ENCODE results near the gene PARPBP. TPM values are rescaled to one million over a fixed set of nuclear protein-coding genes. Genes with fewer than 3 reads are reported as not detected.

PARPBP gene
- total and polyA plus RNA-seq, 2 donors = 1.5 to 21.4 TPM

GRCh38 chr12:102174117-102174516 lies 54.1 kb downstream of the PARPBP start:
- WGBS = 96% methylated on average over 2 of the region's 2 CpGs
- Histone ChIP-seq H3K4me3 (ENCODE audit: low read depth, low read length) (no peak overlapping the region), H3K4me1 (ENCODE audit: insufficient read depth) (no peaks in the 10 kb centered on the region), H3K27ac (ENCODE audit: low read depth) (no peak overlapping the region), H3K36me3 (ENCODE audit: insufficient read depth) (no peaks in the 10 kb centered on the region)
- DNase-seq (ENCODE audit: extremely low spot score) = no peak

- Histone ChIP-seq H3K4me1 (ENCODE audit: insufficient read depth) (no peaks in the 10 kb centered on the region), H3K4me3 (ENCODE audit: low read depth, low read length) (no peak overlapping the region), H3K27ac (ENCODE audit: low read depth) (no peak overlapping the region), H3K36me3 (ENCODE audit: insufficient read depth) (no peaks in the 10 kb centered on the region)
- WGBS = 95% methylated on average over 2 of the region's 2 CpGs
- no peak for DNase-seq (ENCODE audit: extremely low spot score)
Measured at GRCh38 chr12:102174761-102175160, 54.8 kb downstream of the PARPBP start.

GRCh38 chr12:102182635-102183034 lies 62.7 kb downstream of the PARPBP start:
- WGBS = 53% methylated on average over 2 of the region's 2 CpGs
- Histone ChIP-seq H3K4me1 (ENCODE audit: insufficient read depth) (no peaks in the 10 kb centered on the region), H3K27ac (ENCODE audit: low read depth) (no peak overlapping the region), H3K4me3 (ENCODE audit: low read depth, low read length) (no peak overlapping the region), H3K36me3 (ENCODE audit: insufficient read depth) (no peaks in the 10 kb centered on the region)
- DNase-seq (ENCODE audit: extremely low spot score) = no peak

GRCh38 chr12:102195826-102196225 lies 75.8 kb downstream of the PARPBP start:
- H3K4me1 ChIP-seq (ENCODE audit: insufficient read depth) = no peaks in the 10 kb centered on the region
- DNase-seq (ENCODE audit: extremely low spot score) = no peak
- no peaks in the 10 kb centered on the region for H3K36me3 ChIP-seq (ENCODE audit: insufficient read depth)
- H3K4me3 ChIP-seq (ENCODE audit: low read depth, low read length) = no peak overlapping the region
- 89% methylated on average over 4 of the region's 4 CpGs for WGBS
- H3K27ac ChIP-seq (ENCODE audit: low read depth) = no peak overlapping the region

- Histone ChIP-seq H3K27ac (ENCODE audit: low read depth) (no peak within 1 kb of the TSS), H3K4me1 (ENCODE audit: insufficient read depth) (no peaks in the 10 kb centered on the region), H3K36me3 (ENCODE audit: insufficient read depth) (no peaks in the 10 kb centered on the region), H3K4me3 (ENCODE audit: low read depth, low read length) (no peak within 1 kb of the TSS)
- DNase-seq (ENCODE audit: extremely low spot score) = no peak
- WGBS = 71% methylated on average over 1 of the region's 1 CpG
Measured at GRCh38 chr12:102197789-102198188, 77.8 kb downstream of the PARPBP start, which contains the start of gene PMCH. TSS of gene PMCH (minus strand) at chr12:102197833. CDS start at chr12:102197770, 63 bp downstream.

- no peaks in the 10 kb centered on the region for H3K36me3 ChIP-seq (ENCODE audit: insufficient read depth)
- H3K27ac ChIP-seq (ENCODE audit: low read depth) = no peak overlapping the region
- no peaks in the 10 kb centered on the region for H3K4me1 ChIP-seq (ENCODE audit: insufficient read depth)
- DNase-seq (ENCODE audit: extremely low spot score) = no peak
- WGBS = 76% methylated on average over 3 of the region's 3 CpGs
- H3K4me3 ChIP-seq (ENCODE audit: low read depth, low read length) = no peak overlapping the region
Measured at GRCh38 chr12:102201436-102202061, 81.6 kb downstream of the PARPBP start.

- Histone ChIP-seq H3K27ac (ENCODE audit: low read depth) (no peak overlapping the region), H3K4me1 (ENCODE audit: insufficient read depth) (no peaks in the 10 kb centered on the region), H3K4me3 (ENCODE audit: low read depth, low read length) (no peak overlapping the region), H3K36me3 (ENCODE audit: insufficient read depth) (no peaks in the 10 kb centered on the region)
- WGBS = 87% methylated on average over 4 of the region's 4 CpGs
- DNase-seq (ENCODE audit: extremely low spot score) = no peak
Measured at GRCh38 chr12:102202556-102202955, 82.6 kb downstream of the PARPBP start.

- Histone ChIP-seq H3K4me1 (ENCODE audit: insufficient read depth) (no peaks in the 10 kb centered on the region), H3K4me3 (ENCODE audit: low read depth, low read length) (no peak overlapping the region), H3K36me3 (ENCODE audit: insufficient read depth) (no peaks in the 10 kb centered on the region), H3K27ac (ENCODE audit: low read depth) (no peak overlapping the region)
- WGBS = 93% methylated on average over 2 of the region's 2 CpGs
- no peak for DNase-seq (ENCODE audit: extremely low spot score)
Measured at GRCh38 chr12:102204025-102204424, 84.0 kb downstream of the PARPBP start.

- 72% methylated on average over 5 of the region's 5 CpGs for WGBS
Measured at GRCh38 chr12:102215992-102216691, 96.2 kb downstream of the PARPBP start.

GRCh38 chr12:102220736-102221135 lies 100.8 kb downstream of the PARPBP start:
- Histone ChIP-seq H3K36me3 (ENCODE audit: insufficient read depth) (no peaks in the 10 kb centered on the region), H3K4me3 (ENCODE audit: low read depth, low read length) (no peak overlapping the region), H3K27ac (ENCODE audit: low read depth) (no peak overlapping the region), H3K4me1 (ENCODE audit: insufficient read depth) (no peaks in the 10 kb centered on the region)
- no peak for DNase-seq (ENCODE audit: extremely low spot score)

More at GRCh38 chr12:102215992-102216691, 96.2 kb downstream of the PARPBP start:
- no peaks in the 10 kb centered on the region for H3K36me3 ChIP-seq (ENCODE audit: insufficient read depth)
- no peaks in the 10 kb centered on the region for H3K4me1 ChIP-seq (ENCODE audit: insufficient read depth)
- no peak overlapping the region for H3K4me3 ChIP-seq (ENCODE audit: low read depth, low read length)
- H3K27ac ChIP-seq (ENCODE audit: low read depth) = no peak overlapping the region
- no peak for DNase-seq (ENCODE audit: extremely low spot score)

- Histone ChIP-seq H3K27ac (ENCODE audit: low read depth) (no peak overlapping the region), H3K36me3 (ENCODE audit: insufficient read depth) (no peaks in the 10 kb centered on the region), H3K4me3 (ENCODE audit: low read depth, low read length) (no peak overlapping the region), H3K4me1 (ENCODE audit: insufficient read depth) (no peaks in the 10 kb centered on the region)
- no peak for DNase-seq (ENCODE audit: extremely low spot score)
- WGBS = 61% methylated on average over 5 of the region's 5 CpGs
Measured at GRCh38 chr12:102227954-102228353, 108.0 kb downstream of the PARPBP start.

GRCh38 chr12:102232036-102232435 lies 112.1 kb downstream of the PARPBP start:
- Histone ChIP-seq H3K4me3 (ENCODE audit: low read depth, low read length) (no peak overlapping the region), H3K4me1 (ENCODE audit: insufficient read depth) (no peaks in the 10 kb centered on the region), H3K27ac (ENCODE audit: low read depth) (no peak overlapping the region), H3K36me3 (ENCODE audit: insufficient read depth) (no peaks in the 10 kb centered on the region)
- DNase-seq (ENCODE audit: extremely low spot score) = no peak

GRCh38 chr12:102232446-102232845 lies 112.5 kb downstream of the PARPBP start:
- Histone ChIP-seq H3K36me3 (ENCODE audit: insufficient read depth) (no peaks in the 10 kb centered on the region), H3K4me1 (ENCODE audit: insufficient read depth) (no peaks in the 10 kb centered on the region), H3K27ac (ENCODE audit: low read depth) (no peak overlapping the region), H3K4me3 (ENCODE audit: low read depth, low read length) (no peak overlapping the region)
- 57% methylated on average over 1 of the region's 1 CpG for WGBS
- no peak for DNase-seq (ENCODE audit: extremely low spot score)

- DNase-seq (ENCODE audit: extremely low spot score) = no peak
- 87% methylated on average over 2 of the region's 2 CpGs for WGBS
- no peak overlapping the region for H3K27ac ChIP-seq (ENCODE audit: low read depth)
- no peaks in the 10 kb centered on the region for H3K4me1 ChIP-seq (ENCODE audit: insufficient read depth)
- H3K4me3 ChIP-seq (ENCODE audit: low read depth, low read length) = no peak overlapping the region
- H3K36me3 ChIP-seq (ENCODE audit: insufficient read depth) = no peaks in the 10 kb centered on the region
Measured at GRCh38 chr12:102234599-102234998, 114.6 kb downstream of the PARPBP start.
